Measurements from ENCODE around the gene EVI5L. TPM values are rescaled to one million over a fixed set of nuclear protein-coding genes. Genes with fewer than 3 reads are reported as not detected.

Gene EVI5L
- total RNA-seq, 1 experiment from 2014 or later: 25.7 TPM

DNA sequence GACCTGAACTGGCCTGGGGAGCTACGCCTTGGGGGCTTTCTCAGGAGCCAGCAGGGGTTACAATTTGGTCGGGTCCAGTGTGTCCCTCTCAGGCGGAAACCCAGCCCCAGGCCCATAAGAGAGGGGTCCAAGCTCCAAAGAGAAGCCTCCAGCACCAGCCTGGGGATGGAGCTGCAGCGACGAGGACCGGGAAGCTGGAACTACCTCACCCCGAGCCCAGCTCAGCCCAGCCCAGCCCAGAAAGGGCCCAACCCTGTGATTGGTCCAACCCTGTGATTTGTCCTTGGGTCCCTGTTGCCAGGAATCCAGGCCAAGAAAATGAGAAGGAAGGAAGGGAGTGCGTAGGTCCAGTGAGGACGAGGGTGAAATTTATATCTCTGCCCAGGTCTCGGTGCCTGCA is 42.9 kb upstream of the EVI5L start:
- ChIA-PET POLR2A (no interaction called here), CTCF (interaction anchor here (0.6 to 1.5 kb wide), 5 partner anchors 13 to 203 kb away, joined by 3 to 8 read pairs (median 3); partner anchors contain the start of gene TRAPPC5)
- H3K27ac Mint-ChIP-seq (ENCODE audit: low read depth, unreplicated experiment): no peak overlapping the region
- no TSS peak for BruUV-seq (replicated peaks)
- H3K27me3 Mint-ChIP-seq (ENCODE audit: insufficient read depth, unreplicated experiment): no peaks in the 10 kb centered on the region
- TF ChIP-seq, protein P1, sequence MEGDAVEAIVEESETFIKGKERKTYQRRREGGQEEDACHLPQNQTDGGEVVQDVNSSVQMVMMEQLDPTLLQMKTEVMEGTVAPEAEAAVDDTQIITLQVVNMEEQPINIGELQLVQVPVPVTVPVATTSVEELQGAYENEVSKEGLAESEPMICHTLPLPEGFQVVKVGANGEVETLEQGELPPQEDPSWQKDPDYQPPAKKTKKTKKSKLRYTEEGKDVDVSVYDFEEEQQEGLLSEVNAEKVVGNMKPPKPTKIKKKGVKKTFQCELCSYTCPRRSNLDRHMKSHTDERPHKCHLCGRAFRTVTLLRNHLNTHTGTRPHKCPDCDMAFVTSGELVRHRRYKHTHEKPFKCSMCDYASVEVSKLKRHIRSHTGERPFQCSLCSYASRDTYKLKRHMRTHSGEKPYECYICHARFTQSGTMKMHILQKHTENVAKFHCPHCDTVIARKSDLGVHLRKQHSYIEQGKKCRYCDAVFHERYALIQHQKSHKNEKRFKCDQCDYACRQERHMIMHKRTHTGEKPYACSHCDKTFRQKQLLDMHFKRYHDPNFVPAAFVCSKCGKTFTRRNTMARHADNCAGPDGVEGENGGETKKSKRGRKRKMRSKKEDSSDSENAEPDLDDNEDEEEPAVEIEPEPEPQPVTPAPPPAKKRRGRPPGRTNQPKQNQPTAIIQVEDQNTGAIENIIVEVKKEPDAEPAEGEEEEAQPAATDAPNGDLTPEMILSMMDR (IDR thresholded peaks at IDR 0.05; ENCODE audit: unreplicated experiment): no peak
- H3K4me1 Mint-ChIP-seq (ENCODE audit: insufficient read depth, unreplicated experiment): peaks cover 18% of the 10 kb centered on the region
- intact Hi-C loops (cut with micrococcal nuclease): no loop called here
- no peak for DNase-seq (ENCODE audit: unreplicated experiment)
- no peaks in the 10 kb centered on the region for H3K9me3 Mint-ChIP-seq (ENCODE audit: unreplicated experiment)
- H3K4me3 Mint-ChIP-seq (ENCODE audit: unreplicated experiment): no peak overlapping the region
- H3K36me3 Mint-ChIP-seq (ENCODE audit: insufficient read depth, unreplicated experiment): peaks cover 7% of the 10 kb centered on the region

DNA sequence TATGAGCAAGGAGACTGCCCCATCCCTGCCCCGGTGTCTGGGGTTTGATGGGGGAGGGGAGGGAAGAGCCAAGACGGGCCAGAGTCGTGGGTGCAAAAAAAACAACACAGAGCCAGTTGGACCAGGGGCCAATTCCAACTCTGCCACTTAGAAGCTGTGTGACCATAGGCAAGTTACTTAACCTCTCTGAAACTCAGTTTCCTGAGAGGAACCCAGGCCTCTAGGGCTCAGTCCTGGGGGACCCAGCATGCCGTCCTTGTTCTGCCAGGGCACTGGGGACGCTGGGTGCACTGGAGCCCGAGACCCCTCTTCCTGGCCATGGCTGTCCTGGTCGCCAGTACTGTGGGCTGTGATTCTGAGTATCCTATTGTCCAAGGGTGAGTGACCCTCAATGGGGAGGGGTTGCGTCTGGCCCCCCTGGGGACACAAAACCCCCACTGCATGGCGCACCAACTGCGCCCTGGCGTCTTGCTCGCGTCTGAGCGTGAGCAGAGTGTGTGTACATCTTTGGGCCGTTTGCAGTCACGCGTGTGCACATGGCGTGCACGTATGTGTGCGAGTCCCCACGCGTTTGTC is 42.3 kb upstream of the EVI5L start:
- H3K27me3 Mint-ChIP-seq (ENCODE audit: insufficient read depth, unreplicated experiment): no peaks in the 10 kb centered on the region
- POLR2A ChIA-PET: no interaction called here

DNA sequence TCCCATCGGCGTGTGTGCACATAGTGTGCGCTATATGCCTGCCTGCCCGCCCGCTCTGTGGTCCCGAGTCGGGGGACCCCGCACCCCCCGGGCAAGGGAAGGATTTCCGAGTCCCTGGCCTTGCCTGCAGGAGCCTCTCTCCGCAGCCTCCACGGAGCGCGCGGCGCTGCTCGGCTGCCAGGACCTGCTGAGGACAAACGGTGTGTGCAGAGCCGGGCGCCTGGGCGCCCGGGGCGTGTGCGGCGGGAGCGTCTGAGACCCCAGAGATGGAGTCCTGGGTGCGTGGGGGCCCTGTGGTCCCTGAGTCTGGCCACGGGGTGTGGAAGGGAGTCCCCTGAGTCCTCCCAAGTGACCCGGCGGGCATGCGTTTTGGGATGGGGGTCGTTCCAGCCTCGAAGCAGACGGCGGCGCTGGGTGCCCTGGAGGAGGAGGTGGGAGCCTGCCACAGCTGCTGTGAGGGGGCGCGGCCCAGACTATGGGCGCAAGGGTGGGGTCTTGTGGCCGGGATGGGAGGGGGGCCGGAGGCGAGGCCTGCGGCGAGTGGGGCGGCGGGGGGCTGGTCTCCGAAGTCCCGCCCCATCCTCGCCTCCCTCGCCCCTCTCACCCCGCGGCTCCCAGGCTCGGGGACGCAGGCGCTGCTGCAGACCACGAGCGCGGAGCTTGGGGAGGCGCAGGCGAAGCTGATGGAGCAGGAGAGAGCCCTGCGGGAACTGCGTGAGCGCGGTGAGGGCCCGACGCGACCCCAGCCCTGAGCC is 41.7 kb upstream of the EVI5L start:
- CTCF ChIA-PET: interaction anchor here (0.6 kb wide), 2 partner anchors 81 to 432 kb away, joined by 3 read pairs; no protein-coding TSS in a partner anchor
- DNase-seq (ENCODE audit: unreplicated experiment): no peak
- BruUV-seq (replicated peaks): no TSS peak
- H3K9me3 Mint-ChIP-seq (ENCODE audit: unreplicated experiment): no peaks in the 10 kb centered on the region
- H3K27ac Mint-ChIP-seq (ENCODE audit: low read depth, unreplicated experiment): no peak overlapping the region
- no peak overlapping the region for H3K4me3 Mint-ChIP-seq (ENCODE audit: unreplicated experiment)
- TF ChIP-seq, protein P1 (IDR thresholded peaks at IDR 0.05; ENCODE audit: unreplicated experiment): no peak
- intact Hi-C loops (cut with micrococcal nuclease): no loop called here
- POLR2A ChIA-PET: no interaction called here
- peaks cover 17% of the 10 kb centered on the region for H3K4me1 Mint-ChIP-seq (ENCODE audit: insufficient read depth, unreplicated experiment)
- H3K27me3 Mint-ChIP-seq (ENCODE audit: insufficient read depth, unreplicated experiment): no peaks in the 10 kb centered on the region
- peaks cover 7% of the 10 kb centered on the region for H3K36me3 Mint-ChIP-seq (ENCODE audit: insufficient read depth, unreplicated experiment)

More for the DNA sequence above, 42.3 kb upstream of the EVI5L start:
- CTCF ChIA-PET: interaction anchor here (0.6 to 1.4 kb wide), 3 partner anchors 12 to 431 kb away, joined by 3 to 8 read pairs (median 5); no protein-coding TSS in a partner anchor
- no peak for DNase-seq (ENCODE audit: unreplicated experiment)
- Mint-ChIP-seq H3K27ac (ENCODE audit: low read depth, unreplicated experiment) (no peak overlapping the region), H3K9me3 (ENCODE audit: unreplicated experiment) (no peaks in the 10 kb centered on the region), H3K36me3 (ENCODE audit: insufficient read depth, unreplicated experiment) (peaks cover 7% of the 10 kb centered on the region), H3K4me1 (ENCODE audit: insufficient read depth, unreplicated experiment) (peaks cover 18% of the 10 kb centered on the region), H3K4me3 (ENCODE audit: unreplicated experiment) (no peak overlapping the region)
- no TSS peak for BruUV-seq (replicated peaks)
- intact Hi-C loops (cut with micrococcal nuclease): no loop called here
- TF ChIP-seq, protein P1 (IDR thresholded peaks at IDR 0.05; ENCODE audit: unreplicated experiment): no peak

DNA sequence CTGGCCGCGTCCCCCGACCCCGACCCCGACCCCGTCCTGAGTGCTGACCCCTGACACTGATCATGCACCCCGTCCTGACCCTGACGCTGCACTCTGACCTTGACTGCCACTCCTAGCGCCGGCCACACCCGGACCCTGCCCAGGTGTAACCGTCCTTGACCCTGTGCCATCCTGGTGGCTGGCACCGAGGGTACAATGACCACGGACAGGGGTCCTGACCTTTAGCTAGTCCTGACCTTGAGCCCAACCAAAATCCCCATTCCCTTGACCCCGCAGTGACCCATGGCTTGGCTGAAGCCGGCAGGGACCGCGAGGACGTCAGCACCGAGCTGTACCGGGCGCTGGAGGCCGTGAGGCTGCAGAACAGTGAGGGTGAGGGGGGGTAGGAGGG is 41.1 kb upstream of the EVI5L start:
- peaks cover 11% of the 10 kb centered on the region for H3K4me1 Mint-ChIP-seq (ENCODE audit: insufficient read depth, unreplicated experiment)
- H3K36me3 Mint-ChIP-seq (ENCODE audit: insufficient read depth, unreplicated experiment): peaks cover 7% of the 10 kb centered on the region
- H3K9me3 Mint-ChIP-seq (ENCODE audit: unreplicated experiment): no peaks in the 10 kb centered on the region
- no peak for DNase-seq (ENCODE audit: unreplicated experiment)
- TF ChIP-seq, protein P1 (IDR thresholded peaks at IDR 0.05; ENCODE audit: unreplicated experiment): no peak
- no peak overlapping the region for H3K4me3 Mint-ChIP-seq (ENCODE audit: unreplicated experiment)
- CTCF ChIA-PET: interaction anchor here (0.6 kb wide), 1 partner anchor 80 kb away, joined by 3 read pairs; no protein-coding TSS in a partner anchor
- intact Hi-C loops (cut with micrococcal nuclease): no loop called here
- no peaks in the 10 kb centered on the region for H3K27me3 Mint-ChIP-seq (ENCODE audit: insufficient read depth, unreplicated experiment)
- no peak overlapping the region for H3K27ac Mint-ChIP-seq (ENCODE audit: low read depth, unreplicated experiment)
- POLR2A ChIA-PET: no interaction called here
- BruUV-seq (replicated peaks): no TSS peak
